Activated CD4-positive, alpha-beta T cell treated with anti-CD3 and anti-CD28 coated beads for 4 hours (primary cell): ENCODE data around the gene AP2A1.

Experiments used
- DNase-seq, 2 donors: peaks; one replicate each; pipeline ENCODE4 v3.0.0-alpha.2; 2020

Gene AP2A1

DNA sequence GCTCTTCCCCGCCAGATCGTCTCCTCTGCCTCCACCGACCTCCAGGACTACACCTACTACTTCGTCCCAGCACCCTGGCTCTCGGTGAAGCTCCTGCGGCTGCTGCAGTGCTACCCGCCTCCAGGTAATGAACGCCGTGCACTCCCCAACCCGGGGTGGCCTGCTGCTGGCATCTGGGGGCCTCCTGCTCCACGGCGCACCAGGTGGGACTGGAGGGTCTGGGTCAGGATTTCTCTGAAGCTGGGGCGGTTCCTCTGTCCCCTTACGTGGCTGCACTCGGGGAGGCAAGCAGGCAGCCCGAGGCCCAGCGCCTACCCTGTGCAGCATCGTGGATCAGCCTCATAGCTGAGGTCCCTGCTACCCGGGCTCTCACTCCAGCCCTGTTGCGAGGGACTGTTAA is 28.8 kb downstream of the AP2A1 start:
- DNase-seq = no peak

DNA sequence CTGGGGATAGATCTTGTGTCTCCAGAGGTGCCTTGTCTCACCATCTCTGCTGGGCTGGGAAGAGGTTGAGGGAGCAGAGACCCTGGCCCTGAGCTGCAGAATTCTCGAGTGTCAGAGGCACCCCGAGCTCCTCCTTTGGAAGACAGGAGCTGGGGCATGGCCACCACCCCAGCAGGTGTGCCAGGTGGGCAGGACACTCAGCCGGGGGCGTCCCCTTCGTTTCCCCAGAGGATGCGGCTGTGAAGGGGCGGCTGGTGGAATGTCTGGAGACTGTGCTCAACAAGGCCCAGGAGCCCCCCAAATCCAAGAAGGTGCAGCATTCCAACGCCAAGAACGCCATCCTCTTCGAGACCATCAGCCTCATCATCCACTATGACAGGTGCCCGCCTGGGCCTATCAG is 31.8 kb downstream of the AP2A1 start:
- DNase-seq = no peak

DNA sequence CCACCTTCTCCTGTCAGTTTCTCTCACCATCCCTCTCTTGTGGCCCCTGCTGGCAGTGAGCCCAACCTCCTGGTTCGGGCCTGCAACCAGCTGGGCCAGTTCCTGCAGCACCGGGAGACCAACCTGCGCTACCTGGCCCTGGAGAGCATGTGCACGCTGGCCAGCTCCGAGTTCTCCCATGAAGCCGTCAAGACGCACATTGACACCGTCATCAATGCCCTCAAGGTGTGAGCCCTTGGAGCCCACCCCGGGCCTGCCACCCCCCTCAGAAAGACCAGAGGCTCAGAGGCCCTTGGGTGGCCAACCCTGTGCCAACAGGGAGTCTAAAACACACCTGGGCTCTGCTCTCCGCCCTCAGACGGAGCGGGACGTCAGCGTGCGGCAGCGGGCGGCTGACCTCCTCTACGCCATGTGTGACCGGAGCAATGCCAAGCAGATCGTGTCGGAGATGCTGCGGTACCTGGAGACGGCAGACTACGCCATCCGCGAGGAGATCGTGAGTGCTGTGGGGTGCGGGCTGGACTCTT is 32.5 kb downstream of the AP2A1 start:
- DNase-seq = no peak

DNA sequence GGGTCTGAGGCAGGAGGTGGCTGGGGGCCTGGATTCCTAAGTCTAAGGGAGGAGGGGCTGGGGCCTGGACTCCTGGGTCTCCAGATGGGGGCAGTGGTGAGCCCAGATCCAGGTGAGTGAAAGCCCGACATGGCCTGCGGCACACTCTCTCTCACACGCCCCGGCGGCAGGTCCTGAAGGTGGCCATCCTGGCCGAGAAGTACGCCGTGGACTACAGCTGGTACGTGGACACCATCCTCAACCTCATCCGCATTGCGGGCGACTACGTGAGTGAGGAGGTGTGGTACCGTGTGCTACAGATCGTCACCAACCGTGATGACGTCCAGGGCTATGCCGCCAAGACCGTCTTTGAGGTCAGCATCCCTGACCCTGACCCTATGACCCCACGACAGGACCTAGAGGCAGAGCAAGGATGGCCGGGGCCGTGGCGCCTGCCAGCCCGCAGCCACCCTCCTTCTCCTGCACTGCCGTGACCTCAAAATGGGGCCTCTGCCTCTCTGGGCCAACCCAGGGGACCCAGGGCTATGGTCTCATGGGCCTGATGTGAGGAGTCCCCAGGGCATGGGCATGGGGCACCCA is 33.1 kb downstream of the AP2A1 start:
- DNase-seq = peak in 1 of 2 donors; percentile 27

DNA sequence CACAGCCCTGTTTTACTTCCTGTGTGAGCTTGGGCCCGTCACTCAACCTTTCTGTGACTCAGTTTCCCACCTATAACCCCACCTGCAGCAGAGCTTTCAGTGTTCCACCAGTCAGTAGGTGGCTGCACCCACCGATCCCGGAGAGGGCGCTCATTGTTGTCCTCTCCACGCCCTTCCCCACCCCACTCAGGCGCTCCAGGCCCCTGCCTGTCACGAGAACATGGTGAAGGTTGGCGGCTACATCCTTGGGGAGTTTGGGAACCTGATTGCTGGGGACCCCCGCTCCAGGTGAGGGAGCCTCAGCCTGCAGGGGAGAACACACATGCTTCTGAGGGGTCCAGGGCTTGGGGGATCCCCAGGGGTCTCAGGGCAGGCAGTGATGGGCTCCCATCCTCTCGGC is 34.0 kb downstream of the AP2A1 start:
- no peak for DNase-seq

DNA sequence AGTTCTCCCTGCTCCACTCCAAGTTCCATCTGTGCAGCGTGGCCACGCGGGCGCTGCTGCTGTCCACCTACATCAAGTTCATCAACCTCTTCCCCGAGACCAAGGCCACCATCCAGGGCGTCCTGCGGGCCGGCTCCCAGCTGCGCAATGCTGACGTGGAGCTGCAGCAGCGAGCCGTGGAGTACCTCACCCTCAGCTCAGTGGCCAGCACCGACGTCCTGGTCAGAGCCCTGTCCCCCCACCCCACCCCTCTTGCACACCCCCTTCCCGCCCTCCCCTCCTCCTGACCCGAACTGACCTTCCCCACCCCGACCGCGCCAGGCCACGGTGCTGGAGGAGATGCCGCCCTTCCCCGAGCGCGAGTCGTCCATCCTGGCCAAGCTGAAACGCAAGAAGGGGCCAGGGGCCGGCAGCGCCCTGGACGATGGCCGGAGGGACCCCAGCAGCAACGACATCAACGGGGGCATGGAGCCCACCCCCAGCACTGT is 34.6 kb downstream of the AP2A1 start:
- no peak for DNase-seq

DNA sequence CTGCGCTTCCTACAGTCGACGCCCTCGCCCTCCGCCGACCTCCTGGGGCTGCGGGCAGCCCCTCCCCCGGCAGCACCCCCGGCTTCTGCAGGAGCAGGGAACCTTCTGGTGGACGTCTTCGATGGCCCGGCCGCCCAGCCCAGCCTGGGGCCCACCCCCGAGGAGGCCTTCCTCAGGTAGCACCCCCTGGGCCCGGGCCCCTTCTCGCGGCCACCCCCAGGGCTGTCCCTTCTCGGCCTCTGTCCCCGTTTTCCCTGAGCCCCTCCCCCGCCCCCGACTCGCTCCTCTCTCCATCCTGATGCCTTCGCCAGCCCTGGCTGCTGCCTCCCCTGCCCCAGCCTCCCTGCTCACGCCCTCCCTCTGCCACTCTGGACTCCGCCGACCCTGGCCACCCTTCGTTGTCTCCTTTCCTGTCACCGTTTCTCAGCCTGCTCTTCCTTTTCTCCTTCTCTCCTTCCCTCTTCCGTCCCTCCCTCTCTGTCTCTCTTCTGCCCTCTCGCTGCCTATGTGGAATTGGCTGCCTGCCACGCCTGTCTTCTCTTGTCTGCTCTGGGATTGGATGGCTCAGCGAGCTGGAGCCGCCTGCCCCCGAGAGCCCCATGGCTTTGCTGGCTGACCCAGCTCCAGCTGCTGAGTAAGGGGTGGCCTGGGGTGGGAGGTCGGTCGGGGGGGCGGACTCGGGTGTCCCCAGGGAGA is 35.3 kb downstream of the AP2A1 start:
- no peak for DNase-seq

DNA sequence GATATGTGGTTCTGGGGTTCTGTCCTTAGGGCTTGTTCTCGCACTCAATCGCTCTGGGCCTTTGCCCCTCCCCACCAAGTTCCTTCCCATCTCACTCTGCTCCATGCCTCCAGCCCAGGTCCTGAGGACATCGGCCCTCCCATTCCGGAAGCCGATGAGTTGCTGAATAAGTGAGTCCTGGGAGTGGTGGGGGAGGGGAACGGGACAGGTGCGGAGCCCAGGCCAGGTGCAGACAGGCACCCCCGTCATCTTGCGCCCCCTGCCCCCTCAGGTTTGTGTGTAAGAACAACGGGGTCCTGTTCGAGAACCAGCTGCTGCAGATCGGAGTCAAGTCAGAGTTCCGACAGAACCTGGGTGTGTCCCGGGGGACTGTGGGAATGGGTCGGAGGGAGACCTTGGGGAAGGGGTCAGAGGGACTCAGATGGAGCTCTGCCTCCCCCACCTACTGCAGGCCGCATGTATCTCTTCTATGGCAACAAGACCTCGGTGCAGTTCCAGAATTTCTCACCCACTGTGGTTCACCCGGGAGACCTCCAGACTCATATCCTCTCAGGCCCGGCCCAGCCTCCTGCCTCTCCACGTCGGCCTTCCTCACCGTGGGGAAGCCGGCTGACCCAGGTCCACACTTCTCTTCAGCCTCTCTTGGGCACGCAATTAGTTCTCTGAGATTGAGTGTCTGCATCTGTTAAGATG is 36.2 kb downstream of the AP2A1 start:
- no peak for DNase-seq

DNA sequence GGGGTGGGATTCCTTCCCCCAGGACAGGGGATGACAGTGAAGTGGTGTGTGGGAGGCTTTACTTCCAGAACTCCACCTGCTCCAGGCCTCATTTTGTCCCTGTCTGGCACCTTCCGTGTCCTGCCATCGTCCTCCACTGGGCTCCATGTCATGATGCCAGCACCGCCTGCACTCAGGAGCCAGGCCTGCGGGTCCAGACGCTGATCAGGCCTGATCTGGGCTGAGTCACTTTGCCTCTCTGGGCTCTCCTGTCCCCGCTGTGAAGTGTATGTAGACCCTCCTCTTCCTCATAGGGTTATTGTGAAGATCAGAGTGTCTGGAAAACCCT is 36.7 kb downstream of the AP2A1 start:
- no peak for DNase-seq

DNA sequence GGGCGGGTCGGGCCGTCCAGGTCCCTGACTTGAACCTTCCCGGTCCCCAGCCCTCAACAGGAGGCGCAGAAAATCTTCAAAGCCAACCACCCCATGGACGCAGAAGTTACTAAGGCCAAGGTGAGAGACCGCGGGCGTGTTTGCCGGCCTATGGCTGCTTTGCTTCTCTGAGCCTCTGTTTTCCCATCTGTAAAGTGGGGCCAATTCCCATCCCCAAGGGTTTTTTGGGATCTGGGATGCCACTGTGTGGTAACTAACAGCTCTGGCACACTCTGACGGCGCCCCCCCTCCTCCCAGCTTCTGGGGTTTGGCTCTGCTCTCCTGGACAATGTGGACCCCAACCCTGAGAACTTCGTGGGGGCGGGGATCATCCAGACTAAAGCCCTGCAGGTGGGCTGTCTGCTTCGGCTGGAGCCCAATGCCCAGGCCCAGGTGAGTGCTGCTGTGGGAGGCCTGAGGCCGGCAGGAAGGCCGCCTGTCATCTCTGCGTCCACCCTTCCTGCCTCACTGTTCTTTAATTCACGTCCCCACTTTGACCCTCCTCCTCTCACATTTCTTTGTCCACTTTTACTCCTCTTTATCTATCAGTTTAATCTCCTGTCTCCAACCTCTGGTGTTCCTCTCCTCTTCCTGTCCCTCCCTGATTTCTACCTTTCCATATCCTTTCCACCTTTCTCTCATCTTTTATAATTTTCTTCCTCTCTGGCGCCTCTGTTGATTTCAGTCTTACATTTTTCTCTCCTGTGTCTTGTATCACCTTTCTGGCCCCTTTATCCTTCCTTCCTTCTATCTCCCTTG is 39.2 kb downstream of the AP2A1 start:
- no peak for DNase-seq

DNA sequence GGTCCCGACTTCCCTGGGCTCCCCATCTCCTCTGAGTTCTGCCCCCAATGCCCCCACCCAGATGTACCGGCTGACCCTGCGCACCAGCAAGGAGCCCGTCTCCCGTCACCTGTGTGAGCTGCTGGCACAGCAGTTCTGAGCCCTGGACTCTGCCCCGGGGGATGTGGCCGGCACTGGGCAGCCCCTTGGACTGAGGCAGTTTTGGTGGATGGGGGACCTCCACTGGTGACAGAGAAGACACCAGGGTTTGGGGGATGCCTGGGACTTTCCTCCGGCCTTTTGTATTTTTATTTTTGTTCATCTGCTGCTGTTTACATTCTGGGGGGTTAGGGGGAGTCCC is 39.8 kb downstream of the AP2A1 start:
- DNase-seq = no peak

DNA sequence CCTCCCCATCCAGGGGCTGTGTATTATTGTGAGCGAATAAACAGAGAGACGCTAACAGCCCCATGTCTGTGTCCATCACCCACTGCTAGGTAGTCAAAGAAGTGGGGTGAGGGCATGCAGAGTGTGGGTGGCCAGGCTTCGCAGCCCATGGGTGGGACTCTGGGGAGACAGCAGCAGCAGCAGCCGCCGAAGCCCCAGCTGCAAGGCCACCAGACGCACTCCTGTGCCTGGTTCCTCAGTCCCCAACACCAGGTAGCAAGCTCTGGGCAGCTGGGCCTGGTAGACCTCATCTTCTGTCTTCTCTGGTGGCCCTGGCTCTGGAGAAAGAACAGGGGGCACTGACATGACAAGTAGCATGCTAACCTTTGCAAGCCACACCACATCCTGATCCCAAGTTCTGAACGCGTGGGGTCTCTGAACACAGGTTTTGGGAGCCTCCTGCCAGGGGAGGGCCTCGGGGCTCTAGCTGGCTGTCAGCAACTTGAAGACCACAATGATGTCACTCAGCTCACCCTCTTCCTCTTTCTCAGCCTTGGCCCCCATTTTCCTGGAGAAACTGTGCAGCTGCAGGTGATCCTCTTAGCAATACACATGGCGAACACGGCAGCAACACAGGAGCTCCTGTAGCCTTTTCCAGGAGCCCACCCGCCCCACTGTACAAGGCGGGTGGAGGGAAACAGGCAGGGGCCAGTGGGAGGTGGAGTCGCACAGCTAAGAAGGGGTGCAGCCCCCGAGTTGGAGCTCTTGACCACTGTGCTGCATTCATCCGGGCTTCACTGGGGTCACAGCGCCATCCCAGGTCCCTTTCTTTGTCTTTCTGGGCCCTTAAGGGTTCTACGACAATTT is 40.5 kb downstream of the AP2A1 start:
- no peak for DNase-seq

DNA sequence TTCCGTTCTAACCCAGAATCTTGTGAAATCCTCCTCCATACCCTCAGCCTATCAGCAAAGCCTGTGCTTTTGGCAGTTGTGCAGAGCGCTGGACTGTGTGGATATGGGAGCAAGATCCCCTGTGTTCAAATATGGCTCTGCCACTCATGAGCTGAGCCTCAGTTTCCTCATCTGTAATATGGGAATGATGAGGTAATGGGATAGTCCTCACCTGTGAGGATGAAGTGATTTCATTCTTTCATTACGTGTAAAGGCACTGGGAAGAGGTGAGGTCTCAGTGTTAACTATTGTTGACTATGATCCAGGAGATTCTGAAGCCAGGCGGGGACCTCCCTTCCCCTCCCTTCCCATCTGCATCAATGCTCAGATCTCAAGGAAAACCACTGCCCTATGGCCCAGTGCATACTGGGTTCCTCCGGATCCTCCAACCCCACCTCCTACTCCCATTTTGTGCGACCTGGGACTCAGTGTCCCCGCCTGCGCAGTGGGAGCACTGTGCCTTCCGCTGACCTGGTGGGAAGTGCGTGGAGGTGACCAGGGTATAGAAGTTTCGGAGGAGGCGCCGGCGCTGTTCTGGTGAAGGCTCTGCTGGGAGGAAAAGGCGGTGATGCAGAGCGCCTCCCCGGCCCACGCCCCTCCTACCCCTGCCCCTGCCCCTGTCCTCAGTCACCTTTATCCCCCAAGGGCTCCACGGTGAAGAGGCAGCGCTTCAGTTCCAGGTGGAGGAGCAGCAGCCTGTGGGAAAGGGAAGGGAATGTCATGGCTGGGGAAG is 41.3 kb downstream of the AP2A1 start:
- no peak for DNase-seq

DNA sequence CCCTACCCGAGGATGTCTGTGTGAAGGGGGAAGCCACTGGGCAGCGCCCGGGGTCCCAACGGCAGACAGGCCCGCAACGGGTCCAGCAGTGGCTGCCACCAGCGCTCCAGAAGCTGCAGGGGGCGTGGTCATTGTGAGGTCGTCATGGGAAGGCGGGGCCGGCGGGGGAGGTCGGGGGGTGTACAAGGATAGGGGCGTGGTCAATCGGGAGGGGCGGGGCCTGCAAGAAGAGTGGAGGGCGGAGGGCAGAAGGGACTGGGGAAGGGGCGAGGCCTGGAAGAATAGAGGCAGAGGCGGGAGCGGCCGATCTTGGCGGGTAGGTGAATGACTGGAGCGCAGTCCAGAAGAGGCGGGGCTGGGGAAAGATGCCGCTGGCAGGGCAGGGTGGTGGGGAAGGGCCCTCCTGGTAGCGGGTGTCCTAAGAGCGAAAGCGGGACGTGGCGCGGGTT is 41.9 kb downstream of the AP2A1 start:
- peak; percentile 88 for DNase-seq

DNA sequence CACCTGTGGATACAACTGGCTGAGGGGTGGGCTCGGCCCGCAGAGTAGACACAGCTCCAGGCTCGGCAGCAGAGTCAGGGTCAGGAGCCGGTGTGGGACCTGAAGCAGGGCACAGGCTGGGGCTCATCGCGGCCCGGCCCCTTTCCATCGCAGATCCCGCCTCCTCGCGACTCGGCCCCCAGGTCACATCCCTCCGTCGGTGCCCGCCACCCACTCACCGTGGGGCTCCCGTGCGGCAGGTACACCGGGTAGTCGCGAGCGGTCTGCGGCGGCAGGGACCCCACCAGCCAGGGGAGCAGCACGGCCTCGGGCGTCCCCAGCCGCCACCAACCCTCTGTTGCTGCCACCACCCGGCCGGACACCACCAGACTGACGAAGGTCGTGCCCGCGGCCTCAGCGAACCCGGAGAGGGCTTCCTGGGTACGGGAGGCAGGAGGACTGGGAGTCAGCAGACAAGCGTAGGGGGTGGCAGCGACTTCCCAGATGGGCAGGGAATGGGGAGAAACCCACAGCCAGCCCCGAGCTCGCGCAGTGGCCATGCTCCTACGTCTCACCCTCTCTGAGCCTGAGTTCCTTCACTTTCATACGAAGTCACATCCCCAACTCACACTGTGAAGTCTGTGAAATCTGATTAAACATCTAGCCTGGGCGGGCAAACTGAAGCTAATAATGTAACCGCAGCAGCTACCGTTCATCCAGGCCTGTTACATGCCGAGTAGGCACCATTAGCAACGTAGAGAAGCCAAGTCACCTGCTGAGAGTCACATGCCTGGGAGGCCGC is 42.5 kb downstream of the AP2A1 start:
- peak; percentile 46 to 51 for DNase-seq

DNA sequence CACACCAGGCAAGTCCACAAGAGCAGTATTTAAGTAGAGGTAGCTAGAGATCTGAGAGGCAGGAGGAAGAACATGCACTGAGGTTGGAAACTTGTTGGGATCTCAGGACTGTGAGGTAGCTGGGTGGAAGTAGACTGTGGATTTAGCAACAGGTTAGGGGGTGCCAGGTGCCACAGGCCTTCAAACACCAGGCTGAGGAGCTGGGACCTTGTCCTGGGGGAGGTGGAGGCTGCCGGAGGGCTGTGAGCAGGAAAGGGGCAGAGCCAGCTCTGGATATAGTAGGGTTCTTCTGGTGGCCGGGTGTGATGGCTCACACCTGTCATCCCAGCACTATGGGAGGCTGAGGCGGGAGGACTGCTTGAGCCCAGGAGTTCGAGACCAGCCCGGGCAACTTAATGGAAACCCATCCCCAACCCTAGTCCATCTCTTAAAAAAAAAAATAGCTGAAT is 43.2 kb downstream of the AP2A1 start:
- DNase-seq = no peak

DNA sequence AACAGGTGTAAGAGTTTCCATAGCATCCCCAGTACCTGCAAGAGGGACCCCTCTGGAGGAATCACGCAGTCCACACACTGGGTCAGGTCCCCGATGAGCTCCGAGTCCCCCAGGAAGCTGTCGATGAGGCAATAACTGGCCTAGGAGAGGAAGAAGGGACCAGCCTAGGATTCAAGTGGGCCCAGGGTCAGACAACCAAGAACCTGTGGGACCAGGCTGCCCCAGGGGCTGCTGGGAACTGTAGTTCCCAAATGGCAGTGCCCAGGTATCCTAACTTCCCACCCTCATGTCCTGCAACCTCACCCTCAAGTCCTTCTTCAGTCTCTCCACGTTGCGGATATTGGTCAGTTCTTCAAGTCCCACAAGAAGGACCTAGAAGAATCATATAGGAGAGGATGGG is 44.5 kb downstream of the AP2A1 start:
- no peak for DNase-seq

DNA sequence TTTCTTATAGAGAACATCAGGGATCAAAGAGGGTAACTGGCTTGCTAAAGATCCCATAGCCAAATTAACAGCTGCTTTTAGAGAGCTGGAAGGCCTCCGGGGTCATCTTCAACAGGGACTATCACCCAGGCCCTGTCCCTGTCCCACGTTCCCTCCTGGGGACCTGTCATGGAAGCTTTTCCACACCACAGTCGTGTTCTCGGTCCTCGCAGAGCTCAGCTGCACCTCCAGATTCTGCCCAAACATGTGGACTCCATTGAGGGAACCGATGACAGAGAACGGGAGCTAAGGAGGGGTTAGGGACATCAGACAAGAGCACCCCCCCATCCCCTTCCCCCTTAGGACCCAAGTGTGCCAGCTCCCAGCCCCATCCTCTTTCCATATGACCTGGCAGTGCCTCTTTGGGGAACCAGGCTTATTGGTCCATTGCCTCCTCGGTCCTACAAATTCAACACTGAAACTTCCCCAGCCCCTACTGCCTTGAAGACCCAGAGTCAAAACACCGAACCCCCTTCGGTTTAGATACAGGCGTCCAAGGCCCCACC is 45.7 kb downstream of the AP2A1 start:
- DNase-seq = no peak

DNA sequence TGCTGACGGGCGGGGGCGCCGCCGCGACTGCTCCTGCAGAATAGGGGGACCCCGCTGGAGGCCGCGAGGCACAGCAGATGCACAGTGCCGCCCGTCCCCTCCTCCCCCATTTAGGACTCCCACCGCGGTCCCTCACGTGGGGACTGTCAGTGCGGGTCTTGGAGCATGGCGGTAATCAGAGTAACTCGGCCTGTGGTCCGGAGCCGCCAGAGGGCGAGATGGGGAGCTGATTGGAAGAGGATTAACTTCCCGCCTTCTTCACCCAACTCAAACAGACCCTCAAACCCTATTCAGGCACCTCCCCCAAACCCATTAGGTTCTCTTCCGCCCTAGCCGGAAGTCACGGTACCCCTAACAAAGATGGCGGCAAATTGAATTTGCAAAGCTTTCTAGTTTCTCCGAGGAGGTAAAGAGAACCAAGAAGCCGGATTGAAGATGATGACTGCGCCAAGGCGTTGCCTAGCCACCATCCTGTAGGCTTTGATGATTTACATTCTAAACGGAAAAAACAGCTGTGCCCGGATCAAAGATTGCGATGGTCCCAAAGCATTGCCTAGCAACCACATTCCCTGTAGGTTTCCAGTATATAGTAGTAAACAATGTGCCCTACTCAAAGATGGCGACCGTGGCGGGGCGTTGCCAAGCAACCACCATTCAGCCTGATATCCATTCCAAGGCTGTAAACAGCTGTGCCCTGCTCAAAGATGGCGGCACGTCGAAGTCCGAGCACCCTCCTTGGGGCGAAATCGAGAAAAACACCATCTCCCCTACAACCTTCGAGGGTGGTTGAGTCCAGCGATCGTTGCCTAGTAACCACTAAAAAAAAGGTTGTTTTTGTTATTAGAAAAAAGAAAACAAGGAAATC is 46.4 kb downstream of the AP2A1 start, which contains the start of gene FUZ:
Gene FUZ (minus strand): TSS at position 296 of the 865 bp plus-strand sequence. CDS start 186 bp downstream, at position 110.
- peak; percentile 87 to 88 for DNase-seq
